Measurements from ENCODE around the gene MILR1.
"Not testable (repeated sequence)": the region's sequence is repeated elsewhere in the genome, so short reads cannot be mapped to it uniquely, and the experiment has no call there.

Gene MILR1

DNA sequence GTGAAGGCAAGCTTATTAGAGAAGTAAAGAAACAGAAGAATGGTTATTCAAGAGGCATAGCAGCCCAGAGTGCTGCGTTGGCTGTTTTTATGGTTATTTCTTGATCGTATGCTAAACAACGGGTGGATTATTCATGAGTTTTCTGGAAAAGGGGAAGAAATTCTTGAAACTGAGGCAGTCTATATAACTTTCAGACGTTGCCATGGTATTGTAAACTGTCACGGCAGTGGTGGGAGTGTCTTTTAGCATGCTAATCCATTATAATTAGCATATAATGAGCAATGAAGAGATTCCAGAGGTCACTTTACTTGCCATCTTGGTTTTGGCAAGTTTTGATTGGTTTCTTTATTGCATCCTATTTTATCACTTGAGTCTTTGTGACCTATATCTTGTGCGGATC lies 17.4 kb upstream of the MILR1 start:
- Histone ChIP-seq H3K27me3 (replicated peaks; ENCODE audit: control insufficient read depth, insufficient read depth, low read length) (no peaks in the 10 kb centered on the region), H3K4me3 (replicated peaks; ENCODE audit: low read depth, low read length) (no peak overlapping the region), H3K36me3 (ENCODE audit: control insufficient read depth, insufficient read depth, low read length) (no peaks in the 10 kb centered on the region)
- DNase-seq (ENCODE audit: extremely low read depth, insufficient read length) = no peak
- TF ChIP-seq, protein P1, sequence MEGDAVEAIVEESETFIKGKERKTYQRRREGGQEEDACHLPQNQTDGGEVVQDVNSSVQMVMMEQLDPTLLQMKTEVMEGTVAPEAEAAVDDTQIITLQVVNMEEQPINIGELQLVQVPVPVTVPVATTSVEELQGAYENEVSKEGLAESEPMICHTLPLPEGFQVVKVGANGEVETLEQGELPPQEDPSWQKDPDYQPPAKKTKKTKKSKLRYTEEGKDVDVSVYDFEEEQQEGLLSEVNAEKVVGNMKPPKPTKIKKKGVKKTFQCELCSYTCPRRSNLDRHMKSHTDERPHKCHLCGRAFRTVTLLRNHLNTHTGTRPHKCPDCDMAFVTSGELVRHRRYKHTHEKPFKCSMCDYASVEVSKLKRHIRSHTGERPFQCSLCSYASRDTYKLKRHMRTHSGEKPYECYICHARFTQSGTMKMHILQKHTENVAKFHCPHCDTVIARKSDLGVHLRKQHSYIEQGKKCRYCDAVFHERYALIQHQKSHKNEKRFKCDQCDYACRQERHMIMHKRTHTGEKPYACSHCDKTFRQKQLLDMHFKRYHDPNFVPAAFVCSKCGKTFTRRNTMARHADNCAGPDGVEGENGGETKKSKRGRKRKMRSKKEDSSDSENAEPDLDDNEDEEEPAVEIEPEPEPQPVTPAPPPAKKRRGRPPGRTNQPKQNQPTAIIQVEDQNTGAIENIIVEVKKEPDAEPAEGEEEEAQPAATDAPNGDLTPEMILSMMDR (IDR thresholded peaks at IDR 0.05; ENCODE audit: insufficient read depth, low read length, poor library complexity, severe bottlenecking) = no peak

DNA sequence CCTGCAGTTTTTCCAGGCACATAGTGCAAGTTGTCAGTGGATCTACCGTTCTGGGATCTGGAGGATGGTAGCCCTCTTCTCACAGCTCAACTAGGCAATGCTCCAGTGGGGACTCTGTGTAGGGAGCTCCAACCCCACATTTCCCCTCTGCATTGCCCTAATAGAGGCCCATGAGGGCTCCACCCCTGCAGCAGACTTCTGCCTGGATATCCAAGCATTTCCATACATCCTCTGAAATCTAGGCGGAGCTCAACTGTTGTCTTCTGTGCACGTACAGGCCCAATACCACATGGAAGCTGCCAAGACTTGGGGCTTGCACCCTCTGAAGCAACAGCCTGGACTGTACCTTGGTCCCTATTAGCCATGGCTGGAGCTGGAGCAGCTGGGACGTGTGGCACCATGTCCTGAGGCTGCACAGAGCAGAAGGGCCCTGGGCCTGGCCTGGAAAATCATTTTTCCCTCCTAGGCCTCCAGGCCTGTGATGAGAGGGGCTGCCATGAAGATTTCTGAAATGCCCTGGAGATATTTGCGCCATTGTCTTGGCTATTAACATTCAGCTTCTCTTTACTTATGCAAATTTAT lies 10.9 kb upstream of the MILR1 start:
- no peak overlapping the region for H3K4me3 ChIP-seq (replicated peaks; ENCODE audit: low read depth, low read length)
- H3K36me3 ChIP-seq (ENCODE audit: control insufficient read depth, insufficient read depth, low read length) = no peaks in the 10 kb centered on the region
- no peaks in the 10 kb centered on the region for H3K27me3 ChIP-seq (replicated peaks; ENCODE audit: control insufficient read depth, insufficient read depth, low read length)
- TF ChIP-seq, protein P1 (IDR thresholded peaks at IDR 0.05; ENCODE audit: insufficient read depth, low read length, poor library complexity, severe bottlenecking) = no peak
- no peak for DNase-seq (ENCODE audit: extremely low read depth, insufficient read length)

DNA sequence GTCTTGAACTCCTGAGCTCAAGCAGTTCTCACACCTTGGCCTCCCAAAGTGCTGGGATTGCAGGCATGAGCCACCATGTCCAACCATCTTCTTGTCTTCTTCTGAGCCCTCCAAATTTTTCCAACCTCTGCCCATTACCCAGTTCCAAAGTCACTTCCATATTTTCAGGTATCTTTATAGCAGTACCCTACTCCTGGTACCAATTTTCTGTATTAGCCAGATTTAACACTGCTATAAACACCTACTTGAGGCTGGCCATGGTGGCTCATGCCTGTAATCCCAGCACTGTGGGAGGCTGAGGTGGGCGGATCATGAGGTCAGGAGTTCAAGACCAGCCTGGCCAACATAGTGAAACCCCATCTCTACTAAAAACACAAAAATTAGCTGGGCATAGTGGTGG lies 9.4 kb upstream of the MILR1 start:
- H3K36me3 ChIP-seq (ENCODE audit: control insufficient read depth, insufficient read depth, low read length); H3K27me3 ChIP-seq (replicated peaks; ENCODE audit: control insufficient read depth, insufficient read depth, low read length); H3K4me3 ChIP-seq (replicated peaks; ENCODE audit: low read depth, low read length); DNase-seq (ENCODE audit: extremely low read depth, insufficient read length): not testable (repeated sequence)

DNA sequence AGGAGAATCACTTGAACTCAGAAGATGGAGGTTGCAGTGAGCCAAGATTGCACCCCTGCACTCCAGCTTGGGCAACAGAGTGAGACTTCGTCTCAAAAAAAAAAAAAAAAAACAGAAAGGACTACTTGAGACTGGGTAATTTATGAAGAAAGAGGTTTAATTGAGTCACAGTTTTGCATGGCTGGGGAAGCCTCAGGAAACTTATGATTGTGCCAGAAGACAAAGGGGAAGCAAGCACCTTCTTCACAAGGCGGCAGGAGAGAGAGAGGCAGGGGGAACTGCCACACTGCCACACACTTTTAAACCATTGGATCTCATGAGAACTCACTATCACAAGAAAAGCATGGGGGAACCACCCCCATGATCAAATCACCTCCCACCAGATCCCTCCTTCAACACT lies 9.0 kb upstream of the MILR1 start:
- Histone ChIP-seq H3K27me3 (replicated peaks; ENCODE audit: control insufficient read depth, insufficient read depth, low read length) (no peaks in the 10 kb centered on the region), H3K4me3 (replicated peaks; ENCODE audit: low read depth, low read length) (no peak overlapping the region), H3K36me3 (ENCODE audit: control insufficient read depth, insufficient read depth, low read length) (no peaks in the 10 kb centered on the region)
- TF ChIP-seq, protein P1 (IDR thresholded peaks at IDR 0.05; ENCODE audit: insufficient read depth, low read length, poor library complexity, severe bottlenecking) = no peak
- DNase-seq (ENCODE audit: extremely low read depth, insufficient read length) = no peak

GRCh38 chr17:64441772-64442540 lies 7.0 kb upstream of the MILR1 start:
- TF ChIP-seq, protein P1 (IDR thresholded peaks at IDR 0.05; ENCODE audit: insufficient read depth, low read length, poor library complexity, severe bottlenecking) = no peak
- Histone ChIP-seq H3K4me3 (replicated peaks; ENCODE audit: low read depth, low read length) (no peak overlapping the region), H3K36me3 (ENCODE audit: control insufficient read depth, insufficient read depth, low read length) (no peaks in the 10 kb centered on the region), H3K27me3 (replicated peaks; ENCODE audit: control insufficient read depth, insufficient read depth, low read length) (no peaks in the 10 kb centered on the region)
- peak; percentile 30 for DNase-seq (ENCODE audit: extremely low read depth, insufficient read length)

GRCh38 chr17:64442541-64442971 lies 6.4 kb upstream of the MILR1 start:
- TF ChIP-seq, protein P1 (IDR thresholded peaks at IDR 0.05; ENCODE audit: insufficient read depth, low read length, poor library complexity, severe bottlenecking) = no peak

More at GRCh38 chr17:64442541-64442971, 6.4 kb upstream of the MILR1 start:
- Histone ChIP-seq H3K4me3 (replicated peaks; ENCODE audit: low read depth, low read length) (no peak overlapping the region), H3K36me3 (ENCODE audit: control insufficient read depth, insufficient read depth, low read length) (no peaks in the 10 kb centered on the region), H3K27me3 (replicated peaks; ENCODE audit: control insufficient read depth, insufficient read depth, low read length) (no peaks in the 10 kb centered on the region)
- DNase-seq (ENCODE audit: extremely low read depth, insufficient read length) = peak; percentile 34
